WERI-Rb-1 (cell line): ENCODE data around the gene INAFM2.

Source experiments
- DNase-seq: peaks from one replicate; pipeline ENCODE4 v3.0.0-alpha.2; 2020
- H3K27ac ChIP-seq: fragments of 250-450 bp; sonication (Bioruptor Pico); 2 replicates; pipeline ENCODE4 v1.5.1; 2020; ENCODE audit warnings: mild to moderate bottlenecking, moderate library complexity
- H3K27me3 ChIP-seq: fragments of 250-450 bp; sonication (Bioruptor Pico); 2 replicates; pipeline ENCODE4 v1.5.1; 2021; ENCODE audit warnings: mild to moderate bottlenecking, low read depth, moderate library complexity; ENCODE audit not compliant: insufficient read depth, severe bottlenecking
- H3K36me3 ChIP-seq: fragments of 250-450 bp; sonication (Bioruptor Pico); 2 replicates; pipeline ENCODE4 v1.5.1; 2020; ENCODE audit warnings: mild to moderate bottlenecking, moderate library complexity
- H3K4me3 ChIP-seq: 2 replicates; pipeline ENCODE4 v1.5.1; 2011; ENCODE audit warnings: low read depth, mild to moderate bottlenecking, control low read depth, low read length
- H3K9me3 ChIP-seq: fragments of 250-450 bp; sonication (Bioruptor Pico); 2 replicates; pipeline ENCODE4 v1.5.1; 2021; ENCODE audit warnings: mild to moderate bottlenecking, moderate library complexity; ENCODE audit not compliant: severe bottlenecking
- CTCF ChIP-seq: IDR thresholded peaks from 2 replicates; pipeline ENCODE4 v1.5.1; 2011; ENCODE audit warnings: low read depth, mild to moderate bottlenecking, control low read depth, inconsistent platforms, low read length

INAFM2 gene

GRCh38 chr15:40361640-40362039, 38.1 kb downstream of the INAFM2 start:
- Histone ChIP-seq H3K36me3 (no peaks in the 10 kb centered on the region; the same call in none of the 2 replicates), H3K27ac (no peak overlapping the region), H3K9me3 (no peaks in the 10 kb centered on the region), H3K4me3 (no peak overlapping the region), H3K27me3 (no peaks in the 10 kb centered on the region)
- no peak for DNase-seq
- no peak for TF ChIP-seq CTCF

- Histone ChIP-seq H3K9me3 (no peaks in the 10 kb centered on the region), H3K36me3 (peaks cover 4% of the 10 kb centered on the region), H3K4me3 (no peak overlapping the region), H3K27ac (no peak overlapping the region), H3K27me3 (no peaks in the 10 kb centered on the region)
- TF ChIP-seq CTCF, result no peak
- no peak for DNase-seq
Observed at GRCh38 chr15:40363611-40364010, 40.1 kb downstream of the INAFM2 start.

- DNase-seq, result no peak
- Histone ChIP-seq H3K27ac (no peak overlapping the region), H3K27me3 (no peaks in the 10 kb centered on the region), H3K9me3 (no peaks in the 10 kb centered on the region), H3K4me3 (no peak overlapping the region), H3K36me3 (peaks cover 8% of the 10 kb centered on the region)
- TF ChIP-seq CTCF, result no peak
Observed at GRCh38 chr15:40364251-40364650, 40.8 kb downstream of the INAFM2 start.

GRCh38 chr15:40365016-40365415, 41.5 kb downstream of the INAFM2 start:
- Histone ChIP-seq H3K27ac (no peak overlapping the region), H3K9me3 (no peaks in the 10 kb centered on the region), H3K4me3 (no peak overlapping the region), H3K36me3 (peaks cover 9% of the 10 kb centered on the region), H3K27me3 (no peaks in the 10 kb centered on the region)
- TF ChIP-seq CTCF, result no peak
- no peak for DNase-seq

- TF ChIP-seq CTCF, result no peak
- H3K27me3 ChIP-seq, result no peaks in the 10 kb centered on the region
- no peak overlapping the region for H3K4me3 ChIP-seq
- DNase-seq, result no peak
- H3K9me3 ChIP-seq, result no peaks in the 10 kb centered on the region
- H3K36me3 ChIP-seq, result peaks cover 9% of the 10 kb centered on the region
- H3K27ac ChIP-seq, result no peak overlapping the region
Observed at GRCh38 chr15:40365624-40366456, 42.3 kb downstream of the INAFM2 start.
